ENCODE measurements around the gene TRIM31. TPM values are rescaled to one million over a fixed set of nuclear protein-coding genes. Genes with fewer than 3 reads are reported as not detected.

Gene TRIM31
- total RNA-seq, 1 donor from 2014 or later, result not detected

DNA sequence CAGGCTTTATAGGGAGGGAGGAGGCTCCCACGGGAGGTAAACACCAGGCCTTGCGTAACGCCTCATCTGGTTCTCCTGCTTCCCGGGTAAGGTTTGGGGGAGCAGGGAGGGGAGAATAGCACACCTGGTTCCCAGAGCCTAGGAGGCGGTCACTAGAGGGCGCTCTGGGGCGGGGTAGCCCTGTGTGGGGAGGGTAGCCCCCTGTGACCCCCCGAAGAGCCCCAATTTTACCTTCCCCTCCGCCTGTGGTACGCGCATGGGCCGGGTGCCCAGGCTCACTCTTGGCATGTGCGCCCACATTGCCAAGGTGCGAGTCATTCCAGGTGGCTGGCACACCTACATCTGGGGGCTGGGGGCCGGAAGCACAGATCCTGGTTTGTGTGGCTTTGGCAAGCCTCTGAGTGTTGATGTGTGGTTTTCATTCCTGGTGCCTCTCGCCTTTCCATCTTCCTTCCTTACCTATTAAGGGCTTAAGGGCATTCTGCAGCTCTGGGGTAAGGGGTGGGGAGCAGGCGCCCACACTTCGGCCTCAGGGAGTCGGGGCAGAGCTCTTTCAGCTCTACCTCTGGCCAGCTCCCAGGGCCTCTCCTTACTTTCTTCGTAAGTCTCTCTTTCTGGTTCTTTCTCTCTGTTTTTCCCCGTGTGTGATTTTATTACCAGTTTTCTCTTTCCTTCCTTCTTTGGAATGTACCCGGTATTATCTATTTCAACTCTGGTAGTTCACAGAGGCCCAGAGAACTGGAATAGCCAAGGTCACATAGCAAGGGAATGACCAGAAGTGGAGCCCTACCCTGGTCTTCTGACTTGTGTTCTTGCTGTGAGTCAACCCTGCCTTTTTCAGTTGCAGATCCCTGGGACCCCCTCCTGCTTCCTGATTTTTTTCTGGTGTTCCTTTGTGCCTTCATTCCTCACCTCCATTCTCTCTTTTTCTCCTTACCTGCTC, 36.8 kb downstream of the TRIM31 start:
- no peak for DNase-seq (ENCODE audit: low spot score)

DNA sequence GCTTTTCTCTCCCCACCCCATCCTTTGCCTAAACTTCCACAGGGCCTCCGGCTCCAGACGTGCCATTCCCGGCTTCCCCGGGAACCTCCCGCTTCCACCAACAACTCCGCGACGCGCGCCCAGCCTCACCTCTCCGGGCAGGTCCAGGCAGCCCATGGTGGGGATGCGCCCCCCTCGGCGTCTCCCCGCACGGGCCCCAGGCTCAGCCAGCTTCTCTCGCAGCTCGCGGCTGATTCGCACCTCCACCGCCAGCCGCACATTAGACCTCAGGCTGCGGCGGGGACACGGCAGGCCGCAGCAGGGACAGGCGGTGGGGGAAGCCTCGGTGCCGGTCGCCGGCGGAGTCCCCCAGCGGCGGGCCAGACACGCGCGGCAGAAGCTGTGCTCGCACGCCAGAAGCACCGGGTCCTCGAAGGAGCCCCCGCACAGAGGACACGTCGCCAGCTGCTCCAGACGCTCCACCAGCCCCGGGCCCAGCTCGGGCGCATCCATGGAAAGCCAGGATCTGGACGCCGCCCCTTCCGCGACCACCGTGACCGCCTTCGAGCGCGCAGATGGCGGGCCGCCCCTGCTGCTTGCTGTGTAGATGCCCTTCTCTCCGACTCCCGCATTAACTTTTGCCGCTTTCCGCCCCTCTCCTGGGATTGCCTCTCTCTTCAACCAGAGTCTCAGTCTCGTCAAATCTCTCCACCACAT, 37.6 kb downstream of the TRIM31 start, which contains the start of gene RNF39:
TSS of gene RNF39 (minus strand) at position 676 of the 696 bp plus-strand sequence. CDS start at position 492, 184 bp downstream.
- DNase-seq (ENCODE audit: low spot score), result no peak

DNA sequence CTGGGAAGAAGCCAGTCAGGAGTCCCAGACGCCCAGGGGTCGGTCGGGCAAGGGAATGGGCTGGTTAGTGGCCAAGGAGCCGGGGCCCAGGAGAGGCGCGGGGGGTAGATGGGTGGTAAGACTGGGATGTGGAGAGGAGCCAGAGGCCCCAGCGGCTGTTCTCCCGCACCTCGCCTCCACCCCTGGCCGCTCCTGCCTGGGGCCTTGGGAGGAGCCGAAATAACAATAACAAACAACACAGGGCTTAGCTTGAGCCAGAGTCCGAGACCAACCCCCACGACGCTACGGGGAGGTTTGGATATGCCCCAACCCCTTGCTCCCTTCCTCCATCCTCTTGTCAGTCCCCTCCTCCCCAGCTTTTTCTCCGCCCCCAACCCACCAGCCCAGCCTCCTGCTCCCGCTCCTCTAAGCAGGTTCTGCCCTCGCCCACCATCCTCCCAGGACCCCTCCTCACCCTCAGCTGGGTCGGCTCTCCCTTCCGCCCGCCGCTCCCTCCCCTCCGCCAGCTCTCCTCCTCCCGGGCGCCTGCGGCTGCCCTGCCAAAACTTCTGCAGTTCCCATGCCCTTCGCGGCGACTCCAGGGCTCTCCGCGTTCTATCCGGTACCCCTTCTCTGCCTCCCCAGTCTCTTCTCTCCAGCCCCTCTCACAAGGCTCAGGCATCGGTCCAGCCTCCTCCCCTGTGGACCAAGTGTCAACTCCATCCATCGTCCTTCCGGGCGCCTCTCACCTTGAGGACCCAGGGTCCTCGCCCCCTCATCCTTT, 38.4 kb downstream of the TRIM31 start:
- DNase-seq (ENCODE audit: low spot score), result no peak

DNA sequence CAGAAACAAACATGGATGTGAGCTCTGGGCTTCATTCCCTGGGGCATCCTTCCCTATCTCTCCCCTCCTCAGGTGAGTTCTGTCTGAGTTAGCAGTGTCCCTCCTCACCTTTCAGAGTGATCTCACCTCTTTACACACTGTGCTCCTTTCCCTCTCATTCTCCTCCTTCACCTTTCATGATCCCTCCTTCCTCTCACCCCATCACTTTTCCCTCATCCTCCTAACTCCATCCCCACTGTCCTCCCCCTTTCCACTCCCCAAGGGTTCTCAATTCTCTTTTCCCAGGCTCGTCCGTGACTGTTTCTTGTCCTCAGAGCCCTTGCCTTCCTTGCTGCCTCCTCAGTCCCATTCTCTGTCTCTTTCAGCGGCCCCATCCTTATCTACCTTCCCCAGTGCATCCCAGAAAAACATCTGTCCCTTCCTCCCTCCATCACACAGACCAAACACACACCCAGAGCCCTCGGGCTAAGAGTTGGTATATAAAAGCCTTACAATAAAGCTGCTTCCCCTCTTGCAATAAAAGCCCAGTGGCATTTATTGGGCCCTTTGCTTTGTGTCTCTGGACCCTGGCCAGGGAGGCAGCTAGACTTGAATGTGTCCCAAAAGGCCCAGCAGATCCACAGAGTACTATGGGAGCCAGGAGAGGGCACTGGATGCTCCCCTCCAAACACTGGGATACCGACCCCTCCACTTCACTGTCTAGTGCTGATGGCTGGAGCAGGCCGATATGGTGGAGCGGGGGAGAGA, 39.2 kb downstream of the TRIM31 start:
- DNase-seq (ENCODE audit: low spot score), result no peak

DNA sequence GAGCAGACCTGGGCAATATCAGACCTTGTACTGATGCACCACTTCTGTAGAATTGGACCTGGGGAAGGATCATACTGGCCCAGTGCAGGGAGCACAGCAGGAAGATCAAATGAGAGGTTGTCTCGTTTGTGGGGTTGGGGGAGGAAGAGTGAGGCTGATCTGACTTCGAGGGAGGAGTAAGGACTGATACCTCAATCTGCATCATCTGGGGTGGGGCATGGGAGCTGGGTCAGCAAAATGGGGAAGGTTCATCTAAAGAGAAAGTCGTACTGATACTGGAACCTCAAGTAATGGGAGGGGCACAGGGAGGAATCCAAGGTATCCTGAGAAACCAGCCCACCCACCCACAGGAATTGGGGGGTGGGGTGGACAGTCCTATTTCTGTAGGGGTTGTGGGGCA, 41.0 kb downstream of the TRIM31 start:
- DNase-seq (ENCODE audit: low spot score), result no peak

DNA sequence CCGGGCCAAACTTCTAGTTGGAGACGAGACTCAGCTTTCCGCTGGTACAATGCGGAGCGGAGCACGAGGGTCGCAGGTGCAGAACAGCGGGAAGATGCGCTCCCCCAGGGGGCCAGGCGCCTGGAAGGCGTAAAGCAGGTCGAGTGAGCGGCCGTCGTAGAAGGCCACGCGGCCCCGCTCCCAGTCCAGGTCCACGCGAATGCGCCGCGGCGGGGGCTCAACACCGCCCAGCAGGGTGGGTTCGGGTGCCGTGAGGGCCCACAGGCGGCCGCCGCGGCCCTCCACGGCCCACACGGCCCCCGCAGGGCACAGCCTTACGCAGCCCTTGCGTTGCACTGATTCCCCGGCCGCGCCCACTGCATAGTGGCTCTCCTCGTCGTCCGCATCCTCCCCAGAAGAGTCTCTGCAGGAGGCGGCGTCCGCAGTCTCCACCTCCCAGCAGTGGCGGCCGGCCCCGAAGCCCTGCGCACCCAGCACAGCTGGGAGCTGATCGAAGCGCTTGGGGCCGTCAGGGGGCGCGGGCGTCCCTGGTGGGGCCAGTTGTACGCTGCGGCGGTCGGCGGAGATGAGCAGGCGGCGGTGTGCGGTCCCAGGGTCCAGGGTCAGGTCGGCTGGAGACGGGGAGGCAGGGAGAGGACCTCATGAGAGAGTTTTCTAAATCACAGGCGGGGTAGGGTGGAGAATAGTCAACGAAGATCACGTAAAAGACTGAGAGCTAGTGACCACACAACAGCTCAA, 41.6 kb downstream of the TRIM31 start:
- DNase-seq (ENCODE audit: low spot score), result no peak

DNA sequence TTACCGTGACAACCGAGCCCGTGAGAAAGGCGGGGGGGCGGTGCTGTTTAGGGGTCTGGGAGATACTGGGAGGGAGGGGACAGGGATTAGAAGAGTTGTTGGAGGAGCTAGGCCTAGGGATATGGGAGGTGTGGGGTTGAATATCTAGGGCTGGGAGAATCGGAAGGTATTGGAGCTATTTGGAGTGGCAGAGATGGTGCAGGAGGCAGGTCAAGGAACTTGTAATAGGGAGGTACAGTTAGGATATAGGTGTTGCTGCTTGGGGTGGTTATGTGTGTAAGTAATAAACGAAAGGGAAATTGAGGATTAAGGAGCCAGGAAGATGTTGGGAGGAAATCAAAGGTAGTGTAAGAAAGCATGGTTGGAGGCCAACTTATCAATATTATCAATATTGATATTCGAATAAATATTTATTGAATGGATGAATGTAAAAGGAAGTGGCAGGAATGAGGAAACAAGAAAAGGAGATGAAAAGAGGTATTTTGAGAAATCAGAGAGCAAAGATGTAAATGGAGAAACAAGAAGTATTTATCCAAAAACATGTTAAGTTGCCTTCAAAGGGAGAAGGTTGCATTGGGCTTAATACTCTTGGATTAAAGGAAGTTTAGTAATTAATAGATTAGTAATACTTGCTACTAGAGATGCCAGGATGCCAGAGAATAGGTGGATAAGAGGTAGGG, 45.3 kb downstream of the TRIM31 start:
- no peak for DNase-seq (ENCODE audit: low spot score)

DNA sequence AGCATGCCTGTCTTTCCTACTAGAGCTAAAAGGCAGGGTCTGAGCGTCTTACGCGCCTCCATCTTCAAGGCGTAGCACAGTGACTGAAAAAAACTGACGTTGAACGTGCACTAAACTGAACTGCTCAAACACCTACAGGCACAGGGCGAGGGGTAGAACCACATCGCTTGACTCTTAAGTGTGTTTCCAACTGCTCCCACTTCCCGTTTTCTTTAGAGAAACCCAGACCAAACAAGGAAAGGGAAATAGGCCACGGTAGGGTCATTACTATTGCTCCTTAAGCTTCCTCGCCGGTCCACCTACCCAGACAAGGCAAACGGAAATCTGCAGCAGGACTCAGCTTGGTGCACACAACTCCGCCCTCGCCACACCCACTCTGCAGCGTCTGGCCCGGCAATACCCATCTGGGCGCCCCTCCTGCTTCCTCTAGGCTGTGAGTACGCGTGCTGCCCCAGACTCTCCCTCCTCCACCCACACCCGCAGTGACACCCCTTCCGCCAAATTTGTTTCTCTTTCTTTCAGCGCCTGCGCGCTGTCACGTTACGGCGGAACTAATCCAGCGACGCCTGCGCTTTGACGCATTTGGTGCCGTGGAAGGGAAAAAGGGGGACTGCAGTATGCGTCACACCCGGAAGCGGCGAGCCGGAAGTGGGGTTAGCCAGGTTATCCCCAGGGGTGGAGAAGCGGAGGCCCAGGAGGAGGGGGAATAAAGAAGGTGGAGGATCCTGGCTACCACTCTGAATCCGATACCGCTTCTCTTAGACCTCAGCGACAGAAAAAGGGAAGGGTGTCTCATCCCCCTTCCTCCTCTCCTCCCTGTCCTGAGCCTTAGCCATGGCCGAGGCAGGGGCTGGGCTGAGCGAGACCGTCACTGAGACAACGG, 46.1 kb downstream of the TRIM31 start, which contains the start of gene PPP1R11:
TSS of gene PPP1R11 (plus strand) at position 622 of the 883 bp plus-strand sequence. CDS start at position 835, 213 bp downstream.
- peak; percentile 97 for DNase-seq (ENCODE audit: low spot score)

DNA sequence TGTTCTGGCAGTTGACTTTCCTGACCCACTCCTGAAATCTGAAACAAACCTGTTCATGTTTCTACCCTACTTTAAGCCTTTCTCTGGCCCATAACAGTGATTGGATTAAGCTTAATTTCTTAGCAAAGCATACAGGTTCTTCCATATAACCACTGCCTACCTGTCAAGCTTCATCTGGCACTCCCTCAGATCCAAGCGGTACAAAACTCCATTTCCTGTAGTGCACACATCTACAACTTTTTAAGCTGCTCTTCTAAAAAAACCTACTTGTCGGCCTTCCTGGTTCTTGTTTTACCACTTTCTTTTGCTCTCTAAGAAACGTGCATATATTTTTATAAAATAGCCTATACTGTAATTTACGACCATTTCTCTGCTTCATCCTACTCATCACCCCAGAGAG, 46.8 kb downstream of the TRIM31 start:
- no peak for DNase-seq (ENCODE audit: low spot score)

DNA sequence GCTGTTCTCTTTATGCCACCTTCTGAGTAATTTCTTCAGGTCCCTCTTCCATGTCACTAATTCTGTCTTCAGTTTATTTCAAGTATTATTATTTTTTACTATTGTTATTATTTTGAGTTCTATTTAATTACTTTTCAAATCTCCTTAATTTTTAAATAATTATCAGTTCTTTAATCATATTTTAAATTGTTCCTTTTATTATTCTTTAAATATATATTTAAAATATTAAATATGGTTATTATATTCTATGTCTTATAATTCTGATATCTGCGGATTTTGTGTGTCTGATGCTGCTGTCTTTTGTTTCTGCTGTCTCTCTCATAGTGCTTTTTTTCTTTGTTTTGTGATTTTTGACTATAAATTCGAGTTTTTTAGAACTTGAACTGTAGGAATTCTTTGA, 49.6 kb downstream of the TRIM31 start:
- DNase-seq (ENCODE audit: low spot score), result no peak

DNA sequence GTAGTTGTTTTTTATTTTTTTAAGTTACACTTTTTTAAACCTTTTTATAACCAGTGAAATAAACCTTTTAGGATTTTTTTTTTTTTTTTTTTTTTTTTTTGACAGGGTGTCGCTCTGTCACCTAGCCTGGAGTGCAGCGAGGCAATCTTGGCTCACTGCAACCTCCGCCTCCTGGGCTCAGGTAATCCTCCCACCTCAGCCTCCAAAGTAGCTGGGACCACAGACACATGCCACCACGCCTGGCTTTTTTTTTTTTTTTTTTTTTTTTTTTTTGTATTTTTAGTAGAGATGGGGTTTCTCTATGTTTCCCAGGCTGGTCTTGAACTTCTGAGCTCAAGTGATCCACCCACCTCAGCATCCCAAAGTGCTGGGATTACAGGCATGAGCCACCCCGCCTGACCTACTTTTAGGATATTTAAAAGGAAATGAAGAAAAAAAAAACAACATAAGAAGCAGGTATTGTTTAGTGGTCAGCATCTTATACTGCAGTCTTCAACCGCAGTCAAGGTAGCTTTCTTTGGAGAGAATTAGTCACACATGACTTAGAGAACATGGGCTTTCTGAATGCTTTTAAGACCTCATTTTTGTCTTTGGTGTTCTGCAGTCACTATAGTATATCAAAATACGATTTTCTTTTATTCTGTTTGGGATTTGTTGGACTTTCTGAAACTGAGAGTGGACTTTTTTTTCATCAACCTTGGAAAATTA, 50.3 kb downstream of the TRIM31 start:
- no peak for DNase-seq (ENCODE audit: low spot score)

DNA sequence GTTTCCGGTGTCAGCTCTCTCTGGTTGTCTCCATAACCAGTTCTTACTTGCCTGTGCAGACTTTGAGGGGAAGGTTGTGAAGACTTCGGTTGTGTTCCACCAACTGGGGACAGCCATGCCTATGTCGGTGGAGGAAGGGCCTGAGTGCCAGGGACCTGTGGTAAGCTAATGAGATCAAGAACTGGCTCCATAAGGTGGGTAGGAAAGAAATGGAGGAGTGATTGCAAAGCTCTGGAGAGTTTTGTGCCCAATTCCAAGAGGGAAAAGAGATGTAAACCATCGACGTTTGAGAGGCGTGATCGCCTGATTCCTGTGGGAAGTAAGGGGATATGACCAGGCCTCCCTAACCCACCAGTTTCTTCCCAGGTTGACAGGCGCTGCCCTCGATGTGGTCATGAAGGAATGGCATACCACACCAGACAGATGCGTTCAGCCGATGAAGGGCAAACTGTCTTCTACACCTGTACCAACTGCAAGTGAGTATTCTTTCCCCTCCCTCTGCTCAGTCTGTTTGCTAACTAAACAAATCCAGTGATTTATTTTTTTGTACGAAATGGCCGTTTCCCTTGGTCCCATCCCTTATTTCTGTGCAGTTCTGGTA, 50.9 kb downstream of the TRIM31 start:
- no peak for DNase-seq (ENCODE audit: low spot score)

DNA sequence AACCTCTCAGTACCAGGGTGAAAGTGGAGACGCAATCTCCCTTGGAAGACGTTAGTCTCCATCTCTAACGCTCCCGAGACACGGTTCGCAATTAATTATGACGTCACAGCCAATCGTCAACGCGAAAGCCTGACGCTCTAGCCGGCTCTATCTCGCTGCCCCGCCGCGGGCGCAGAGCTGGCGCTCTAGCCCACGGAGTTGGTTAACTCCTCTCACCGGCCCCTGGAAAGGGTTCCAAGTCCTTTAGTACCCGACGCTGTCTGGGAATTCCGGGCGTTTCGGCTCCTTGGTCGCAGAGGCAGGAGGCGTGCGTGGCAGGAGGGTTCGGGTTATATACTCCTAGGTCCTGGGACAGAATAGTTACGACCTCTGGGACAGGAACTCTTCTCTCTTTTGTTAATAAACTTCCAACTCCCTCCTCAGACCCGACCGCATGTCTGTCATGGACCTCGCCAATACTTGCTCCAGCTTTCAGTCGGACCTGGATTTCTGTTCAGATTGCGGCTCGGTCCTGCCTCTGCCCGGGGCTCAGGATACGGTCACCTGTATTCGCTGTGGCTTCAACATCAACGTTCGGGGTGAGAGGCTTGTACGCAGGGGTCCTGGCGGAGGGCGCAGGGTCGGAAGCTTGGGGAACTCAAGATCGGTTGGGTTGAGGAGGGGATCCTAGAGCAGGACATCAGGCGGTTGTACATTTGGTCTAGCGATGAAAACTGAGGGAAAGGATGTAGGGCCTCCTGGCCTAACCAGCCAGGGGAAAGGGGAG, 51.6 kb downstream of the TRIM31 start, which contains the start of gene POLR1H:
TSS of gene POLR1H (plus strand) at position 174 of the 766 bp plus-strand sequence. CDS start at position 434, 260 bp downstream.
- DNase-seq (ENCODE audit: low spot score), result peak; percentile 97

DNA sequence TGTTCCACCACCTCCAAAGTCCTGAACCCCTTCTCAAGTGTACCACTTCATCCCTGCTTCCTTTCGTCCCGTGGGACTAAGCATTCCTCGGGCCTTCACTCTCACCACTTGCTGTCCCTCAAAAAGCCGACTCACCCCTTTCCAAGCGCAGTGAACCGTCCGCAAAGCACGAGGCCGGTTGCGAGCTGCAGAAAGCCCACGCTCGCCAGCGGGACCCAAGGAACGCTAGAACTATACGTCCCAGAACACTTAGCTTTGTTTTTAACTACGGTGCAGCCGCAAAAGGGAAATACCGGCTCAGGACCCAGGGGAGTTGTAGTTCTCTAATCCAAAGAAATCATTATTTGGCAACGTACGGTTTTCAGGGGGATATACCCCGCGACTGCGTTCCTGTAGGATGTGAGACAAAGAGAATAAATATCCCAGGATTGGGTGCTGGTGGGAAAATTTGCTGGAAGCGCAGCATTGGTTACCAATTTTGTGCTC, 52.2 kb downstream of the TRIM31 start:
- DNase-seq (ENCODE audit: low spot score), result no peak

DNA sequence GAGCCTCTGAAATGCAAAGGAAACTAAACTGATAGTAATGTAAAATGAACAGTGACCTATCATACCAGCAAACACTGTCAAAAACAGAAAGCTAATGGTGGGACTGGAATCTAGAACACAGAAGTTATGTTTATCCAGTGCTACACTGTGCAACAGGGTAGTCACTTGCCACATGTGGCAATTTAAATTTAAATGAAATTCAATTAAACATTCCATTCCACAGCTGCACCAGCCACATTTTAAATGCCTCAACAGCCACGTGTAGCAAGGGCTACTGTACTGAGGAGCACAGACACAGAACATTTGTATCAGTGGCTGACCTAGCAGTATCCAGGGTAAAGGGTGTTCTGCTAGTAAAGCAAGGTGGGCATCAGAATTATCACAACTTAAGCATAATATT, 57.4 kb downstream of the TRIM31 start:
- no peak for DNase-seq (ENCODE audit: low spot score)

DNA sequence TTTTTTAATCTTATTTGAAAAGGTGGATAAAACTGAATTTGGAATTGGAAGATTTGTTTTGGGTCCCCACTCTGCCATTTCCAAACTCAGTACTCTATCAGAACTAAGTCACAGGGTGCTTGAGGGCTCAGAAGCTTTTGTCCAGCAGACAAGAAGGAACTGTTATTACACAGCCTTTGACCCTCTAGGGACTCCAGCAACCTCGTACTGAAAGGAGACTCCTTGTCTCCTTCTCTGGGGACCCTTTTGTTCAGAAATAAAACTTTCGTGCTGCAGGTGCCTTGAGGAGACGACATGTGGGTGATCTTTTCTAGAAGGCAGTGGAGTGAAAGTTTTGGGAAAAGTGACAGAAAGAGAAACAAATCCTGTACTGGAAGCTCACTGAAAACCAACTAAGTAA, 59.2 kb downstream of the TRIM31 start:
- DNase-seq (ENCODE audit: low spot score), result no peak

All from mesenteric fat pad (tissue), 1 donor.